HG03558 (cell line): ENCODE results near the gene ZNF777.
"Not testable (repeated sequence)": the region's sequence is repeated elsewhere in the genome, so short reads cannot be mapped to it uniquely, and the experiment has no call there.

Experiments used
- ATAC-seq: cut with Tn5 transposase; IDR thresholded peaks from one replicate; pipeline ENCODE4 v1.9.1; 2021; ENCODE audit warnings: moderate number of reproducible peaks; ENCODE audit not compliant: unreplicated experiment; ENCODE audit errors: extremely low read depth

Gene ZNF777

GRCh38 chr7:149460493-149461277 lies at the start of gene ZNF777:
TSS of gene ZNF777 (minus strand) at chr7:149461062. CDS start at chr7:149456022, 5,040 bp downstream.
- peak; percentile 87 for ATAC-seq

DNA sequence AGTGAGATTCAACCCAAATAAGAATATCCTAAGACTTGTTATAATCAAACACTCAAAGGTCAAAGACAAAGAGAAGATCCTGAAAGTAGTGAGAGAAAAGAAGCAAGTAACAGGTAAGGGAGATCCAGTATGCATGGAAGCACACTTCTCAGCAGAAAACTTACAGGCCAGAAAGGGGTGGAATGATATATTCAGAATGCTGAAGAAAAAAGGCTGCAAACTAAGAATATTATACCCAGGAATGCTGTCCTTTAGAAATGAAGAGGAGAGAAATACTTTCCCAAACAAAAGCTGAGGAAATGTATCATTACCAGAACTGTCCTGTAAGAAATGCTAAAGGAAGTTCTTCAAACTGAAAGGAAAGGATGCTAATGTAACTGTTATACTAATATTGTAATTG lies 49.4 kb upstream of the ZNF777 start:
- ATAC-seq, result no peak

- no peak for ATAC-seq
Measured at GRCh38 chr7:149509774-149510173, 48.9 kb upstream of the ZNF777 start.

DNA sequence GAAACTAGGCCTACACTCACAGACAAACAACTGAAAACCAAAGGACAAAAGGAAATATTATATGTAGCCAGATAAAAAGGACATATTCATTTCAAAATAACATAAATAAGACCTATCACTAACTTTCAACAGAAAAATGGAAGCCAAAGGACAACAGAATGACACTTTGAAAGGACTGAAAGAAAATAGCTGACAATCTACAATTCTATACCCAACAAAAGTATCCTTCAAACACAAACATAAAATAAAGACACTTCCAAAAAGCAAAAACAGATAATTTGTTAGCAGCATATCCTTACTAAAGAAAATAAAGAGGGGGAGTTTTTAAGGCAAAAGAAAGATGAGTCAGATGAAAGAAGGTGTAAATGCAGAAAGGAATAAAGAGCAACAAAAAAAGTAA lies 44.7 kb upstream of the ZNF777 start:
- ATAC-seq, result no peak

DNA sequence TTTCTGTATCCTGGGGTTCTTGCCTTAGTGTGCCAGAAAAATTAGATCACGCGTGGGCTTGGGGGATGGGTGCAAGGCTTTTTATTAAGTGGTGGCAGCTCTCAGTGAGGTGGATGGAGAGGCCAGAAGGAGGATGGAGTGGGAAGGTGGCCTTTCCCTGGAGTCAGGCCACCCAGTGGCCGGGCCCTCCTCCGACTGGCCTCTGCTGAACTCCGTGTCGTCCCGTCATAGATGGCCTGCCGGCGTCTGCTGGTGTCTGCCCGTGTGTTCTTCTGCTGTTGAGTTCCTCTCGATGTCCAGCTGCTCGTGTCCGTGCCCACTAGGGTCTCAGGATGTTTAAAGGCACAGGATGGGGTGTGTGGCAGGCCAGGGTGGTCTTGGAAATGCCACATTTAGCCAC lies 40.8 kb upstream of the ZNF777 start:
- no peak for ATAC-seq

- ATAC-seq, result no peak
Measured at GRCh38 chr7:149500910-149501309, 40.0 kb upstream of the ZNF777 start.

DNA sequence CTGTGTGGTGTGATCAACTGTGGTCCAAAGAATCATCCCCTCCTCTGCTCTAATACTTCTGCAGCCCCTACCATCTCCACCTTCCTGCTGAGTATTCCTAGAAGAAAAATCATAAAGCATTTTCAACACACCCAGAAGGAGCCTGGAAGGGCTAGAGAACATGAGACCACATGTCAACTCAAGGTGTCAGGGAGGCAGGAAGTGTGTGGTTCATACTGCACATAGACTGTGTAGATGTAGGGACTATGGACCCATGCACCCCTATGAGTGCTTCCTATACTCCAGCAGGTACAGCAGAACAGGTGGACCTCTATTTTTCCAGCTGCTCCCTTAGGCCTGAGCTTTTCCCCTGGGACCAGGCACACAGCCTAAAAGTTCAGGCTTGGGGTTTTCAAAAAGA lies 39.3 kb upstream of the ZNF777 start:
- no peak for ATAC-seq

DNA sequence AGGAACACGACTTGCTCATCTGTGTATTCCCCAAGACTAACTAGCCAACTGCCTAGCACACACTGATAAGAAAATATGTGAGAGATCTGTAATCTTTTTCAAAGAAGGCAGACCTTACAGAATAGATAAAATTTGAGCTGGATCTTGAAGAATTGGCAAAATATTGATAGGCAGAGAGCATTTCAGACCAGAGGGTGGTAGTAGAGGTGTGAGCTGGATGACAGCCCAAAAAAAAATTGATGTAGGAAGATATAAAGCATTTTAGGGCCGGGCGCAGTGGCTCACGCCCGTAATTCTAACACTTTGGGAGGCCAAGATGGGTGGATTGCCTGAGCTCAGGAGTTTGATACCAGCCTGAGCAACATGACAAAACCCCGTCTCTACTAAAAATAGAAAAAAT lies 37.9 kb upstream of the ZNF777 start:
- ATAC-seq, result no peak

DNA sequence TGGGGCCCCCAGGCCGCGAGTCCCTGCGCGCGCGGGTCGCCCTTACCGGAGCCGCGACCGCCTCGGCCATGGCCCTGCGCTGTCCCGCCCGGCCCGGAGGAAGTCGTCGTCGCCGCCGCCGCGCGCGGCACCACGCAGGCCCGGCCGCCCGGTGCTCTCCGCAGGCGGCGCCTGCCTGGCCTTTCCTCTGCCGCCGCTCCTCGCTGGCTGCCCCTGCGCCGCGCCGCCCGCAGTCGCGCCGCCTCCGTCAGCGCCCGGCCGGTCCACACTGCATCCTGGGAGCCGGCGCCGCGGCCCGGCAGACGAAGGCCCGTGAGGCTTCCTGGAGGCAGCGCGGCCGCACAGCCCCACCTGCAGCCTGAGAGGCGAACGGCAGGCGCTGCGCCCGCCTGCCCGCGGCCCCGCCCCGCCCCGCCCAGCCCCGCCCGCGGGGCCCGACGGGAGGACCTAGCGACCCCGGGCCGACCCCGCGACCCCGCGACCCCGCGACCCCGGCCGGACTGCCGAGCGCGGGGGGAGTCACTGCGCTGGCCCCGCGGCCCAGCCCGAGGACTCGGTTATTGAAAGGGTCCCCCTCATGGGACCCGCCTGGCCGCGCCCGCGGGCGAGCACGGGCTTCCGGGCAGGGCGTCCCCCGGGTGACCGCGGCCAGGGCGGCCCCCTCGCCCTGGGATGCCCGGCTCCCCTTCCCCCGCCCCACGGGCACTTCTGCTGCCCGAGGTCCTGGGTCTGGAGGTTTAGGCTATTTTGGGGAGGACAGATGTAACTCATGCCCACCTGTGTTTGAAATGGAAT lies 36.8 kb upstream of the ZNF777 start, which contains the start of gene ZNF746:
TSS of gene ZNF746 (minus strand) at position 343 of the 795 bp plus-strand sequence. CDS start at position 70, 273 bp downstream.
- peak; percentile 86 for ATAC-seq

DNA sequence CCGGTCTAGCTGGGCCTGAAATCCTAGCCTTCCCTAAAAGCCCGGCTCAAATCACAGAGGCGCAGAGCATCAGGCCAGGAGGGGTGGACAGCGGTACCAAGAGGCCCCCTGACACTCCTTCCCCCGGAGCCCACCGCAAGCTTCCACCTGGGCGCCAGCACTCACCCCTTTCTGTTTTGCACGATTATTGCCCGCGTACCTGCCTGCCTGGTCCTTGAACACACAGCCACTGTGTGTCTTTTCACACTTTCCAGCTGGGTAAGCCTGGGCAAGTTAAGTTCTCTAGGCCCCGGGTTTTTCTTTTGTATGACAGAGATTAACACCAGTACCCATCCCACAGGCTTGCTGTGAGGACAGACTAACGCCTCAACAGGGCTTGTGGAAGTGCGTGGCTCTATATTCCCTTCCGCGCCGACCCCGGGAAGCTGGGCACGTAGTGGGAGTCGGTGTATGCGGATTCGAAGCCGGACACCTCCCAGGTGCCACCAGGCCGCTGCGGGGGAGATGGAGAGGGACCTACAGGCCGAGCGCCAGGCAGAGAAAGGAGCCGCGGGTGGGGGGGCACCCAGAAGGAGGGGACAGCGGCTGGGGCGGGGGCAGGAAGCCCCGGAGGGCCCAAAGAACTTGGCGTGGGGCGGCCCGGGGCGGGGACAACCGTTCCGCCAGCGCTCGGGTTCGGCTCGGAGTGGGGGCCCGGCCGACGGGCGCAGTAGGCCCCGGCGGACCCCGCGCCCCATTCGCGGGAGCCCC lies 36.0 kb upstream of the ZNF777 start:
- ATAC-seq, result peak; percentile 6

GRCh38 chr7:149495785-149496641 lies 35.2 kb upstream of the ZNF777 start:
- no peak for ATAC-seq

DNA sequence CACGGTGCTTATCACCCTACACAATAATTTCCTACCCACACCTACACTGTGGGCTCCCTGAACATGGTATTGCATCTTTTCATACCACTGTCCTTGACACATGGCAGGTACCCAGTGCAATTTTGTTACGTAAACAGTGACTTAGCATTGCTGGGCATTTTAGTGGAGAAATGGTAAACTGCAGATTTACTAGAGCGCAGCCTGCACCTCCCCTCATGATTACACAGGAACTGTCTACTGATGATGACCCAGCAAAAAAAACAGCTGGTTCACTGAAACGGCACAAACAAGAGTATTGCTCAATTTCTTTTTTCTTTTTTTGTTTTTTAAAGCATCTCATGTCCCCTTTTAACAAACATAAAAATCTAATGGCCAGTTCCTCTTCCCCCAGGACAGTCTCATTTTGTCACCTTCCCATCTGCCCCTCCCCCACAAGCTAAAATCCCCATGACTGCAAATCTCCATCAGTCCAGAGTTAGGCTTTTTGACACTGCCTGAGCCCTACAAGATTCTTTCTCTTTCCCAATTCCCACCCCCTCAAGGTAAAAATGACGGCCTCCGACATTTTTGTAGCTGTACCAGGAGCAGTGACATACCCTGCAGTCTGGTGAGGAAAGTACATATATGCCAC lies 34.0 kb upstream of the ZNF777 start:
- no peak for ATAC-seq

DNA sequence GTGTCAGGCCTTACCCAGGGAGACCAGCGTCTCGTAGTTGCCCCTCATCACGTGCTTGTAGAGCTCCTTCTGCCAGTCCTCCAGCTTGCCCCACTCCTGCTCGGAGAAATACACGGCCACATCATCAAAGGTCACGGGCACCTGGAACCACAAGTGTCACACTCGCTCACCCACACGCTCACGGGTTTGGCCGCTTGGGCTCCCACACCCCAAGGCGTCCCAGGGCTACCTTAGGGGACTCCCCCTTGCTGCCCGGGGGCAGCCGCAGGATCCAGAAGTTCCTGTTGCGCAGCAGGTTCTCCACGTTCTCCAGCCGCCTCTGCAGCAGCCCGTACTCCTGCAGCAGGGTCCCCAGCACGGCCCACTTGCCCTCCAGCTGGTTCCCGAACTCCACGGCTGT lies 33.1 kb upstream of the ZNF777 start:
- not testable (repeated sequence) for ATAC-seq

- ATAC-seq, result no peak
Measured at GRCh38 chr7:149493366-149493765, 32.5 kb upstream of the ZNF777 start.

DNA sequence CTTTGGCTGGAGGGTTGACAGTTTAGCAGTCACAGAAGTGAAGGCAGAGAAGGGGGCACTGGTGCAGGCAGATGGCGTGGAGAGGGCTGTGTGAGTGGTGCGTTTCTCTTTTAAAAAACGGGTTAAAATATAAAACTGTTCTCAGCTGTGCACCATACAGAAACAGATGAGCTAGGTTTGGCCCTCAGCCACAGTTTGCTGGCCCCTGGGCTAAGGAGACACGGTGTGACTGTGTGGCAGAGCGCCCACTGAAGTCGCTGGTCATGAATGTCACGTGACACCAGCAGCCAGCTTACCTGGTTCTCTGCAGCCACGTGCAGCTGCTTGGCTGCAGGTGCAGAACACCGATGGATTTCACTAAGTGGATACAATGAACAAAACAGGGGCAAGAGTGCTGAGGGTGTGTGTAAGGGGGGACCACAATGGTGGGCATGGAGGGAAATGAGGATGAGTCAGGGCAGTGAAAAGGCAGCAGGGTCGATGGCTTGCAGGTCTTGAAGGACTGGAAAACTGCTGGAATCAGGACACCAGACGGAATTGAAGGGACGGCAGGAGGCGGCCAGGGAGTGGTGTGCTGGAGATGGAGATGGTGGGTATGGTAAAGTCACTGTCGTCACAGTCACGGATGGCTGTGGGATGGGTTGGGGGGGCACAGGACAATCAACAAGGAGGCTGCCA lies 29.4 kb upstream of the ZNF777 start:
- ATAC-seq, result no peak

DNA sequence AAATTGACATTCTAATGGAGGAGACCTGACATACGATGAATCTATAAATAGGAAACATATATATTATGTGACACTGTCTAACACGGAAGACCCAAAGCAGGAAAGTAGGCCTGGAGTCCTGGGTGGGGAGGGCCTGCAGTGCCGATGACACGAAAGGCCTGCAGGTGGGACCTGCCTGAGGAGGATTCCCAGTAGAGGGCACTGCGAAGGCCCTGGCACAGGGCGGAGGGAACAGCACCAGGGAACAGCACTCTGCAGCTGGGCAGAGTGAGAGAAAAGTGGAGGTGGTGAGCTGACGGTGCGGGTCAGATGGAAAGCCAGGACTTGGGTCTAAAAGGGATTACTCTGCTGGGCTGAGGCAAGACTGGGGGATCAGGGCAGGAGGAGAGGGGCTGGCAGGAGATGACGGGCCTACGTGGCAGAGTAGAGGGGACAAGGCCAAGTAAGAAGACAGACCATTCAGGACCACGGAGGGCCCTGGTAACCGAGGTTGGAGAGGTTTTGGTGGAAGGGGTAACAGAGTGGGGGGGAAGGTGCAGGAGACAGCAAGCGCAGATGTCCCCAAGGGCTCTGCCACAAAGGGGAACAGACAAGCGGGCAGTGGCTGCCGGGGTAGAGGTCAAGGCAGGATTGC lies 28.6 kb upstream of the ZNF777 start:
- ATAC-seq, result no peak

DNA sequence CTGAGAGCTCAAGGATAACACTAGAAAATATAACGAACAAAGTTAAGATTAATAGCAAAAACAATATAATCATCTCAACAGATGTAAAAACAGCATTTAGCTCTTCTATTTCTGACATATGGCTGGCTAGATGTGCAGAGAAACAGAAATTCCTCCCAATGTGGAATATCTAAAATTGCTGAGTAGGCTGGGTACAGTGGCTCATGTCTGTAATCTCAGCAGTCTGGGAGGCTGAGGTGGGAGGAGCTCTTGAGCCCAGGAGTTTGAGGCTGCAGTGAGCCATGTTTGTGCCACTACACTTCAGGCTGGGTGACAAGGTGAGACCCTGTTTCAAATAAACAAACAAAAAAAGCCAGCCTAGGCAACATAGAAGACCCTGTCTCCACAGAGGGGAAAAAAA lies 18.7 kb upstream of the ZNF777 start:
- no peak for ATAC-seq

DNA sequence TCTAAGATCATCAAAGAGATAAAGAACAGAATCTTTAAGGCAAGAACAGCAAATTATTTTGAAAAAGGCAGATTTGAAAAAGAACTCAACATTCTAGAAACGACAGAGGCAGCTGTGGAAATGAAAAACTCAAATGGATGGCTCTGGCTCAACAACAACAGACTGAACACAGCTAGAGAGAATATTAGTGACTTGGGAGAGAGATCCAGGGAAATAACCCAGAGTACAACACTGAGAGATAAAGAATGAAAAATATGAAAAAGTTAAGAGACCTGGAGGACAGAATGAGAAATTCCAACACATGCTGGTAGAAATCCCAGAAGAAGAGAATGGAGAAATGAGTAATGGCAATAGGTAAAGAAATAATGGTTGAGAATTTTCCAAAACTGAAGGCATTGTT lies 17.9 kb upstream of the ZNF777 start:
- no peak for ATAC-seq
